Parietal lobe (tissue), 2 donors: Measurements from ENCODE around the gene RPL10. TPM values are rescaled to one million over a fixed set of nuclear protein-coding genes. Genes with fewer than 3 reads are reported as not detected.

ENCODE experiments used
- small RNA-seq: library from RNA; depleted of rRNA; stranded (forward); fragments of <200 nt; gene quantifications from one replicate; pipeline ENCODE3, GENCODE V24; 2014; ENCODE audit warnings: low replicate concordance
- total RNA-seq: library from RNA; depleted of rRNA; stranded (reverse); fragments of >200 nt; gene quantifications from one replicate; pipeline ENCODE4 v1.2.3, GENCODE V29; 2014

The RPL10 gene
- total RNA-seq, result 2,083 TPM

DNA sequence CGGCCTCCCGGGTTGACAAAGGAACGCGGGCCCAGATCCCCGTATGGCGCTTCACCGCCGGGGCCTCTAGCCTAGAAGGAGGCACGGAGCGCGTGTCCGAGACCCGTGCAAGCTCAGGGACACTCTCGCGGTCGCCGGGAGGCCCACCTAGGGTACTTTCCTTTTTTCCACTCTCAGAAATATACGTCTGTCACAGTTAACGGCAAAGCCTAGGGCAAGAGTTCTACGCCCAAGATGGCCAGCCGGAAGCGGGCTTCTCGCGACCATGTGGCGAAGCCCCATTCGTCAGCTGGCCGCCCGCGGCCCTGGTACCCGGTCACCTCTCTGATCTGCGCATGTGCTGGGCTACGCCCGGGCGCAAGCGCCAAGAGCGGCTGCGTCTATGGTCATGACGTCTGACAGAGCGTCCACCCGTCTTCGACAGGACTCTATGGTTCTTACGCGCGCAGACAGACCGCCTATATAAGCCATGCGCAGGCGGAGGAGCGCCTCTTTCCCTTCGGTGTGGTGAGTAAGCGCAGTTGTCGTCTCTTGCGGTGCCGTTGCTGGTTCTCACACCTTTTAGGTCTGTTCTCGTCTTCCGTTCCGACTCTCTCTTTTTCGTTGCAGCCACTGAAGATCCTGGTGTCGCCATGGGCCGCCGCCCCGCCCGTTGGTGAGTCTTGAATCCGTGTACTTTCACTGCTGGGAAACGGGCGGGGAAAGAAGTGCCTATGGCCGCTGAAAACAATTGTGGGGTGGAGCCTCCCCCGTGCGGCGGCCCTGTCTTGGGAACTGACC lies at the start of gene RPL10:
RPL10 (plus strand) TSS at position 490 of the 780 bp plus-strand sequence; CDS start at position 633, 143 bp downstream.

DNA sequence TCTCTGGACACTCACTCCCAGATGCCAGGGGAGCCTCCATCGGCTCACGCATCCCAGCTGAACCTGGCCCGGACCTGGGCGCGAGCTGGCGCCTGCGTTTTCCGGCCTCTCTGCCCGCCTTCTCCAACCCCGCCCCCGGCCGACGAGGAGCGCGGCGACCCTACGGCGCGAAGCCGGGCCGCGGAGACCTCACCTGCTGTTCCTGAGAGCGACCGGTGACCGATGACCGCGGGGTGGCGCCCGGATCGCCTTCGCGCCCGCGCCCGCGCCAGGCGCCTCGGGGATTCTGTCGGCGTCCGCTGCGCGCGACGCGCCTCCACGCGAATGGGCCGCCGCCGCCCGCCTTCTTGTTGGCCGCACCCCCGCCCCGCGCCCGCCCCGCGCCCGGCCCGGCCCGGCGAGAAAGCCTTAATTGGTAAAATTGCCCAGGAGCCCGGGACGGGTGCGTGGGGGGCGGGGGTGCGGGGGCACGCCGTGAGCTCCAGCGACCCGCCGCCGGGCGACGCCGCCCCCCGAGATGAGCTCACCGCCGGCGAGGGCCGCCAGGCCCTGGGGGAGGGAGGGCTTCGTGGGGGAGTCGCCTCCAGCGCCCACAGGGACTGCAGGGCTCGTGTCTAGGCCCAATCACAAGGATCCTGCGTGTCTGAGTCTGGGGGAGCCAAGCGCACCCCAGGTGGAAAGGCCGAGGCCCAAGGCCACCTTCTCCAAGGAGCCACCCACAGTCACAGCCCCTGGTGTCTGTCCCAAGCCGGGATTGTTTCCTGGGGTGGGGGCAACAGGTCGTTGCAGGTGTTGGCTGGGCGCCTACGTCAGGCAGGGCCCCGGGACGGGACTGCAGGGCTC lies 23.6 kb upstream of the RPL10 start, which contains the start of gene FLNA:
FLNA (minus strand) TSS at position 322 of the 843 bp plus-strand sequence. CDS start 3,389 bp downstream, outside the sequence.

DNA sequence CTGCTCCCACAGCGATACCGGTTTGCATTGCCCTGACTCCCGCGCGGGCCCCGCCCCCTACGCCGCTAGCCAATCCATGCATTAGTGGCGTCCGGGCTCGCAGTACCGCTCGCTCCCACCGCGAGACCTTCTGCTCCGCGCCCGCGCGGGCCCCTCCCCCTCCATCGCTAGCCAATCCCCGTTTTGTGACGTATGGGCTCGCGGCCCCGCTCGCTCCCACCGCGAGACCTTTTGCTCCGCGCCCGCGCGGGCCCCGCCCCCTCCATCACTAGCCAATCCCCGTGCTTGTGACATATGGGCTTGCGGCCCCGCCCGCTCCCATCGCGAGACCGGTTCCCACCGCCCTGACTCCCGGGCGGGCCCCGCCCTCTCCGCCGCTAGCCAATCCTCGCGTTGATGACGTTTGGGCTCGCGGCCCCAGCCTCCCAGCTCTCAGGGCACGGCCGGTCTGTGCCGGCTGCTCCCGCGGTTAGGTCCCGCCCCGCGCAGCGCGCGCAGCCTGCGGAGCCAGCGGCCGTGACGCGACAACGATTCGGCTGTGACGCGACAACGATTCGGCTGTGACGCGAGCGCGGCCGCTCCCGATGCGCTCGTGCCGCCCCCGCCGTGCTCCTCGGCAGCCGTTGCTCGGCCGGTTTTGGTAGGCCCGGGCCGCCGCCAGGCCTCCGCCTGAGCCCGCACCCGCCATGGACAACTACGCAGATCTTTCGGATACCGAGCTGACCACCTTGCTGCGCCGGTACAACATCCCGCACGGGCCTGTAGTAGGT lies 19.2 kb upstream of the RPL10 start, which contains the start of gene EMD:
EMD (plus strand) TSS at position 497 of the 770 bp plus-strand sequence; CDS start at position 687, 190 bp downstream.

GRCh38 chrX:154409222-154409871 lies 11.2 kb downstream of the RPL10 start, which contains the start of gene DNASE1L1:
TSS of gene DNASE1L1 (minus strand) at chrX:154409254. CDS start at chrX:154405568, 3,686 bp downstream.

DNA sequence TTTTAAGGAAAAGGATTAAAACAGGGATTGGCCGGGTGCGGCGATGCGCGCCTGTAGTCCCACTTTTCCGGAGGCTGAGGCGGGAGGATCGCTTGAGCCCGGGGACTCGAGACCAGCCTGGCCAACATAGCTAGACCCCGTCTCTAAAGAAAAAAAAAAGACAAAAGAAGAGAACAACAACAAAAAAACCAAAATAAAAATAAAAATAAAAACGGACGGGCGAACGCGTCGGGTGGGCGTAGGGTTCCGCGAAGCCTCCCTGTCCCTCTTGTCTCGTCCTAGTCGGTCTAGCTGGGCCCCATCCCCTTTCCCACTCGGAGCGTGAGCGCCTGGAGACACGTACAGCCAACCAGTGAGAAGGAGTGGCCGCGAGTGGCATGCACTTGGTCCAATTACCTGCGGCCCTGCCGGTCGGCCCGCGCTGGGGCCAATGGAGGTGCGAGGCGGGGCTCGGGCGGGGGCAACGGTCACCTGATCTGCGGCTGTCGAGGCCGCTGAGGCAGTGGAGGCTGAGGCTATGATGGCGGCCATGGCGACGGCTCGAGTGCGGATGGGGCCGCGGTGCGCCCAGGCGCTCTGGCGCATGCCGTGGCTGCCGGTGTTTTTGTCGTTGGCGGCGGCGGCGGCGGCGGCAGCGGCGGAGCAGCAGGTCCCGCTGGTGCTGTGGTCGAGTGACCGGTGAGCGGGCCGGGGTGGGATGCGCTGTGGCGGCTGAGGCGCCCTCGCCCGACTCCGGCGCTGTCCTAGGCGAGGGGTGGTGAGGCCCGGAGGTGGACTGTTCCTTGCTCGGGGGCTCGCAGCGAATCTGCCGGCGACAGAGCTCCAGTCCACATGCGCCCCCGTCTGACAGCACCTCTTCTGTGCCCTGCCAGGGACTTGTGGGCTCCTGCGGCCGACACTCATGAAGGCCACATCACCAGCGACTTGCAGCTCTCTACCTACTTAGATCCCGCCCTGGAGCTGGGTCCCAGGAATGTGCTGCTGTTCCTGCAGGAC lies 30.3 kb downstream of the RPL10 start, which contains the start of gene ATP6AP1:
ATP6AP1 (plus strand) TSS at position 502 of the 996 bp plus-strand sequence; CDS start at position 518, 16 bp downstream.

GRCh38 chrX:154436983-154437752 lies 39.0 kb downstream of the RPL10 start, which contains the start of gene GDI1:
TSS of gene GDI1 (plus strand) at chrX:154437154. CDS start at chrX:154437255, 101 bp downstream.

GRCh38 chrX:154443992-154444754 lies 46.0 kb downstream of the RPL10 start, which contains the start of gene FAM50A:
TSS of gene FAM50A (plus strand) at chrX:154444141. CDS start at chrX:154444236, 95 bp downstream.

Small RNAs within 50 kb of the gene (small RNA-seq; reads per million reads assigned to genes)
- gene MIR6858, result 0.09 reads per million
- not detected for gene SNORA70

Other genes starting within 250 kb of the RPL10 start
- not detected for gene OPN1MW, start 215.8 kb upstream of the RPL10 start, total RNA-seq
- not detected for gene OPN1MW2, start 178.6 kb upstream of the RPL10 start, total RNA-seq
- gene OPN1MW3, start 140.8 kb upstream of the RPL10 start, total RNA-seq, result not detected
- gene TEX28, start 103.3 kb upstream of the RPL10 start, total RNA-seq, result not detected
- 1.9 TPM for gene TKTL1, start 102.6 kb upstream of the RPL10 start, total RNA-seq
- 148 TPM for gene FLNA, start 23.7 kb upstream of the RPL10 start, total RNA-seq
- 17.8 TPM for gene EMD, start 19.1 kb upstream of the RPL10 start, total RNA-seq
- gene DNASE1L1, start 10.9 kb downstream of the RPL10 start, total RNA-seq, result 5.6 TPM
- gene TAFAZZIN, start 13.2 kb downstream of the RPL10 start, total RNA-seq, result 25.7 TPM
- 55.7 TPM for gene ATP6AP1, start 30.3 kb downstream of the RPL10 start, total RNA-seq
- 301 TPM for gene GDI1, start 38.8 kb downstream of the RPL10 start, total RNA-seq
- 31.6 TPM for gene FAM50A, start 45.8 kb downstream of the RPL10 start, total RNA-seq
- 53.2 TPM for gene PLXNA3, start 59.9 kb downstream of the RPL10 start, total RNA-seq
- 9.4 TPM for gene LAGE3, start 80.9 kb downstream of the RPL10 start, total RNA-seq
- 37.9 TPM for gene UBL4A, start 88.2 kb downstream of the RPL10 start, total RNA-seq
- gene SLC10A3, start 92.3 kb downstream of the RPL10 start, total RNA-seq, result 2.8 TPM
- 13.8 TPM for gene FAM3A, start 117.9 kb downstream of the RPL10 start, total RNA-seq
- gene G6PD, start 148.5 kb downstream of the RPL10 start, total RNA-seq, result 32.9 TPM
- 5.9 TPM for gene IKBKG, start 149.2 kb downstream of the RPL10 start, total RNA-seq
- not detected for gene CTAG1A, start 186.8 kb downstream of the RPL10 start, total RNA-seq
- not detected for gene CTAG1B, start 220.9 kb downstream of the RPL10 start, total RNA-seq